Sciatic nerve (tissue), 2 donors: ENCODE results near the gene MICAL2. TPM values are rescaled to one million over a fixed set of nuclear protein-coding genes. Genes with fewer than 3 reads are reported as not detected.

ENCODE experiments used
- ATAC-seq: fragments of 200-7000 bp; cut with Tn5 transposase; one replicate; pipeline ENCODE4 v1.9.1; 2020; ENCODE audit warnings: mild to moderate bottlenecking, moderate library complexity
- DNase-seq: peaks from one replicate; pipeline ENCODE4 v3.0.0-alpha.2; 2020; ENCODE audit warnings: low spot score
- intact Hi-C: fragments of 100-400 bp; cut with DNase I; formaldehyde crosslinking; loops from one replicate; pipeline ENCODE4 v1.14.2; 2022
- total RNA-seq: library from RNA; stranded (reverse); fragmentation: NEBNext Ultra II Directional; extraction: Animal tissue kit (Norgen Biotek cat#: 25700); gene quantifications from one replicate; pipeline ENCODE4 v1.2.1, GENCODE V29; 2021
- donor health status: DM: no; HTN: no; CAD: no.
- donor health status: DM: no; HTN: no; CAD: no.

Gene MICAL2
- total RNA-seq, 1 donor from 2014 or later = 92.4 TPM

GRCh38 chr11:12241971-12242672 is 131.7 kb downstream of the MICAL2 start:
- ATAC-seq = no peak
- intact Hi-C loops = no loop called here
- DNase-seq = no peak

- intact Hi-C loops = no loop called here
- no peak for DNase-seq
- no peak for ATAC-seq
Measured at GRCh38 chr11:12242966-12243365, 132.6 kb downstream of the MICAL2 start.

- intact Hi-C loops = no loop called here
- DNase-seq (no peak), ATAC-seq (no peak)
Measured at GRCh38 chr11:12243486-12243885, 133.1 kb downstream of the MICAL2 start.

- no peak for DNase-seq
- ATAC-seq = no peak
- intact Hi-C loops = no loop called here
Measured at GRCh38 chr11:12243911-12244550, 133.6 kb downstream of the MICAL2 start.

GRCh38 chr11:12245091-12245490 is 134.7 kb downstream of the MICAL2 start:
- no peak for ATAC-seq

GRCh38 chr11:12245549-12246016 is 135.2 kb downstream of the MICAL2 start:
- intact Hi-C loops = no loop called here
- DNase-seq = no peak
- no peak for ATAC-seq

More at GRCh38 chr11:12245091-12245490, 134.7 kb downstream of the MICAL2 start:
- no peak for DNase-seq
- intact Hi-C loops = no loop called here

- intact Hi-C loops = no loop called here
- no peak for ATAC-seq
- no peak for DNase-seq
Measured at GRCh38 chr11:12246147-12246546, 135.8 kb downstream of the MICAL2 start.

- no peak for DNase-seq
- ATAC-seq = peak; percentile 42
- intact Hi-C loops = no loop called here
Measured at GRCh38 chr11:12246989-12247388, 136.6 kb downstream of the MICAL2 start.

- ATAC-seq (peak; percentile 31), DNase-seq (no peak)
- intact Hi-C loops = no loop called here
Measured at GRCh38 chr11:12247543-12248254, 137.3 kb downstream of the MICAL2 start.

GRCh38 chr11:12248330-12248729 is 137.9 kb downstream of the MICAL2 start:
- peak; percentile 75 for ATAC-seq
- DNase-seq = peak; percentile 82
- intact Hi-C loops = no loop called here

GRCh38 chr11:12249590-12250260 is 139.3 kb downstream of the MICAL2 start:
- intact Hi-C loops = no loop called here
- ATAC-seq (peak; percentile 11), DNase-seq (no peak)

GRCh38 chr11:12251666-12252560 is 141.5 kb downstream of the MICAL2 start:
- DNase-seq (no peak), ATAC-seq (no peak)
- intact Hi-C loops = no loop called here

GRCh38 chr11:12253843-12254281 is 143.5 kb downstream of the MICAL2 start:
- no peak for DNase-seq
- intact Hi-C loops = no loop called here
- no peak for ATAC-seq

- DNase-seq (no peak), ATAC-seq (no peak)
- intact Hi-C loops = no loop called here
Measured at GRCh38 chr11:12258451-12258850, 148.1 kb downstream of the MICAL2 start.

GRCh38 chr11:12259956-12260355 is 149.6 kb downstream of the MICAL2 start:
- DNase-seq (no peak), ATAC-seq (no peak)
- intact Hi-C loops = no loop called here

GRCh38 chr11:12260731-12261521 is 150.5 kb downstream of the MICAL2 start:
- DNase-seq (no peak), ATAC-seq (peak; percentile 20)
- intact Hi-C loops = no loop called here

- intact Hi-C loops = no loop called here
- ATAC-seq = peak; percentile 42
- DNase-seq = no peak
Measured at GRCh38 chr11:12261551-12261950, 151.2 kb downstream of the MICAL2 start.
